ENCODE measurements around the gene EIF2S3.
A peak's percentile ranks its signal among the peaks of the same experiment; 100 is the strongest.
"Not testable (repeated sequence)": the region's sequence is repeated elsewhere in the genome, so short reads cannot be mapped to it uniquely, and the experiment has no call there.

The EIF2S3 gene

DNA sequence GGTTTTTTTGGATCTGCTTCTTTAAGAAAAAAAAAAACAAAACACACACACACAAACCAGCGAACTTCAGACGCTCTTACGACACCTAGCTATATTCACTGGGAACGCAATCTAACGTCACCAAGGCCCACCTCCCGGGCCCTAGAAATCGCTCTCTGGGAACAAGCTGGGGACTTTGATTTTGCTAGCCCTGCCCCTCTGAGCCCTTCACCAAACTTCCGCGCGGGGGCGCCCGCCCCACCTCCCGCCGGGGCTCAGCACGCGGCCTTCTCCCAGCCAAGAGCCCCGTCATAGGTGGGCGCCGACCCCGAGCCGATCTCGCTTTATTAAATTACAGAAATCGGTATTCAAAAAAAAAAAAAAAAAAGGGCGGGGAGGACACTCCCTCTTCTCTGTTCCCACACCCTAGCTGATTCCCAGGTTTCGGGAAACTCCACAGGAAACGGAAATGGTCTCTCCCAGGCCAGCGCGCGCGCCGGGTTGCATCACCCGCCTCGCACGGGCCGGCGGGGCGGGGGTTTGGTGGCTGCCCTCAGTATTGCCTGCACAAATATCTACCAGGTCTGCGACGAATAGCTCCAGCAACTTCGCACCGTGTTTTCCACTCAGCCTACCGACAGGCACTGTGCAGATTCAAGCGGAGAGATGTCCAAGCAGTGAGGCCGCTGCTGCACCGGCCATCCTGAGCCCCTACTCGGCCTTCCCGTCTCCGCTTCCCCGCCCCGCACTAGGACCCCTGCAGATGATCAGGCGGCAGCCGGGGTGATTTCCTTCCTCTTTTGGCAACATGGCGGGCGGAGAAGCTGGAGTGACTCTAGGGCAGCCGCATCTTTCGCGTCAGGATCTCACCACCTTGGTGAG lies at the start of gene EIF2S3:
EIF2S3 (plus strand) TSS at position 775 of the 861 bp plus-strand sequence; CDS start at position 788, 13 bp downstream.
- peak; percentile 86 for DNase-seq

- no peak for DNase-seq
Measured at GRCh38 chrX:24005028-24005427, 49.7 kb upstream of the EIF2S3 start.

DNA sequence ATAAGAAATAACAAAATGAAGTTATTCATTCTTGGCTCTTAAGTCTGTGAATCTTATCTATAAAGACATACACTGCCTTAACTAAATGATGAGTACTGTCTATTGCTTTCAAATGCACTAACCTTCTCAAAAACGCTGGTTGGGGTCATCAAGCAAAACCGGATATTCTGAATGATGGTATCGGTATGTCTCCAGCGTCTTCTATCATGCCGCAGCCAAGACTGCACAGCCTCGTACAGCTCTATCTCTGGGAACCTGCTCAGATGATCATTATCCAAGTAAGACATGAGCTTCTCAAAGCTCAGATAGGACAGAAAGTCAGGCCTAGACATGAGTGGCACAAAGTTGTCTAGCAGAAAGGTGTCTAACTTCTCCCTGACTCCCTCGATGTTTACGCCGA lies 48.9 kb upstream of the EIF2S3 start:
- no peak for DNase-seq

DNA sequence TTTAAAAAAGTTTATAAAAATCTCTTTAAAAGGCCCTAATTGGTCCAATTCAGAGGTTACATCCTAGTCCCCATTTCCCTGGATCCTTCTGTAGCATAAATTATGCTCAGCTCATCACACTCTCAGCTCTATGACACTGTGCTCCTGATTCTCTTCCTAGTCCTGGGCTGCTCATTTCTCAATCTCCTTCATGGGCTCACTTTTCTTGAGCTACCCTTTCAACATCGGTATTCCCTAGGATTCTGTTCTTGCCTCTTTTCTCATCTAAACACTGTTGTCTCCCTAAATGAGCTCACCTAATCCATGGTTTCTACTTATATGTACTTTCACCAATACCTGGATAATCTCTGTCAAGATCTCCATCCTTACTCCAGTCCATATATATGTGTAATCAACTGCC lies 42.5 kb upstream of the EIF2S3 start:
- DNase-seq: no peak

DNA sequence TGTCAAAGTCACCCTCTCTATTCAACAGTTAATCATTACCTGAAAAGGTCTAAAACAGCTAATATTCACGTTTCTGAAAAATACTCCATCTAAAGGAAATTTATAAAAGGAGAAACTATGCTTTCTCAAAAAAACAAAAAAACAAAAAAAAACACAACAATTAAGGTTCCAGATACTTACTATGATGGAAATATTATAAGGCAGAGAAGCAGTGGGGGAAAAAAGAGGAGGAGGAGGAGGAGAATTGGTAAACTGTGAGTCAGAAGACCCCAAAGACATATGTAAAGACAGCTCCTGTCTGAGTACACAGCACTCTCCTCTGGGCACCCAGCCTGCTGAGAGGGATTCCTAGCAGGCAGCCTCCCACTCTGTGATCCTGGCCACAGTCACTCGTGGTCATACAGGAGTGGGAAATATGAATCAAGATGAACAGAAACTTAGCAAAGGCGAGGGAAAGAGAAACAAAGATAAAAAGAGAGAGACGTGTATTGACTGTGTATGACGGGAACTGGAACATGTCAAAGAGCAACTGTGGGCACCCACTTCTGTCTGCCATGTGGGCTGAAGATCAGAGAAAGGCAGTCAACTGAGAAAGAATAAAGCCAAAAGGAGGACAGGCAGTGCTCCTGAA lies 40.3 kb upstream of the EIF2S3 start:
- DNase-seq: peak; percentile 61

DNA sequence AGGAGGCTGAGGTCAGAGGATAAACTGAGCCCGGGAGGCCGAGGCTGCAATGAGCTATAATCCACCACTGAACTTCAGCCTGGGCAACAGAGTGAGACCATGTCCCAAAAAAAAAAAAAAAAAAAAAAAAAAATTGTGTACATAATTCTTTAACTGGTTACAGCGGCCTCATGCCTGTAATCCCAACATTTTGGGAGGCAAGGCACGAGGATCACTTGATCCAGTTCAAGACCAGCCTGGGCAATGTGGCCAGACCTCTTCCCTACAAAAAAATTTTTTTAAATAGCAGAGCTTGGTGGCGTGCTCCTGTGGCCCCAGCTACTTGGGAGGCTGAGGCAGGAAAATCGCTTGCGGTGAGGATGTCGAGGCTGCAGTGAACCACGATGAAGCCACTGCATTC lies 37.1 kb upstream of the EIF2S3 start:
- no peak for DNase-seq

DNA sequence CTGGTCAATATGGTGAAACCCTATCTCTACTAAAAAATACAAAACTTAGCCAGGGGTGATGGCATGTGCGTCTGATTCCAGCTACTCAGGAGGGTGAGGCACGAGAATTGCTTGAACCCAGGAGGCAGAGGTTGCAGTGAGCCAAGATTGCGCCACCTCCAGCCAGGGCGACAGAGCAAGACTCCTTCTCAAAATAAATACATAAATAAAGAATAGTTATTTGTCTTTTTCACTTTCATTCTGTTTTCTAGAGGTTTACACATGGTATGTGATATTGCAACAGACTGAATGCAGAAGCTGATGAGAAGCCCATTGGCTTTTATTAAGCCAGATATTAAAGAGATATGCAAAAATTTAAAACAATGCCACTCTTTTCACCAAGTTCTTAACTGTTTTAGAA lies 35.9 kb upstream of the EIF2S3 start:
- no peak for DNase-seq

DNA sequence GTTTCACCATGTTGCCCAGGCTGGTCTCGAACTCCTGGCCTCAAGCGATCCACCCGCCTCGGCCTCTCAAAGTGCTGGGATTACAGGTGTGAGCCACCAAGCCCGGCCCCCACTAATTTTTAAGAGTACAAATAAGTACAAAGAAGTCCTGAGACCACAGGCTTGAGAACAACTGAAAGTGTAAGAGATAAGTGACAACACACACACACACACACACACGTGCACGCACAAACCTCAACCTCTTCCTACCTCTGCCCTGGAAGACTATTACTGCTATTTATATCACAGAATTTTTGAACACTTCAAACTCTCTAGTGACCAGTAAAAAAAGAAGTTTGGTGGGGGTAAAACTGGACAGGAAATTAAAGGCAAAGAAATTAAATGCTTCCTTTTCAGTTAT lies 35.3 kb upstream of the EIF2S3 start:
- no peak for DNase-seq

- DNase-seq: no peak
Measured at GRCh38 chrX:24020306-24020876, 34.4 kb upstream of the EIF2S3 start.

- DNase-seq: no peak
Measured at GRCh38 chrX:24023544-24023943, 31.2 kb upstream of the EIF2S3 start.

DNA sequence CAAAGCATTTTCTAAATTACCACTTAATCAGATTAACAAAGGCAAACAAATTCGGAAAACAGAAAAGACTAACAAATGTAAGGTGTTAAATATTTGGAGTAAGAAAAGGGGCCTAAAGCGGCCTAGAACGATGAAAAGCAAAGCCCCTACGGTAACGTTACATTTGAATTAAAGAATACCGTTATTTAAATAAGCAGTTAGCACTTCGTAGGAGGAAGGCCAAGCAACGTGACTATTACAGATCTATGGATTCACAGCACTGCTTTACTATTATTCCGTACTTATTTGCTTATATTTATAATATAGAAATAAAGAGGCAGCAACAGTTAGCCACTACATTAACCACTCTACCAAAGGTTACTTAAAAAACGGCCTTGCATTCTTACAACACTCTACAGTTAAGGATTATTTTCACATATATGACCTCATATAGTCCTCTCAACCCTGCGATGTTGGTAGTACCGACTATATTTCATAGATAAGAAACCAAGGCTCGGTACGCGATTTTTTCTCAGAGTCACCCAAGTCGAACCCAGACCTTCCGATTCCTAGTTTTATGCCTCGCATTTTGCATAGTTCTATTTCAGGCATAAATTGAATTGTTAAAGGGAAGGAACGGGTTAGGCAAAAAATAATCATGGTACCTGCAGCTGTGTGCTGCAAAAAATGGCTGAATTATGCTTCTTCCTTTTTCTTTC lies 30.6 kb upstream of the EIF2S3 start:
- DNase-seq: no peak

- peak; percentile 86 for DNase-seq
Measured at GRCh38 chrX:24024819-24025740, 29.7 kb upstream of the EIF2S3 start.

- no peak for DNase-seq
Measured at GRCh38 chrX:24025741-24026403, 28.9 kb upstream of the EIF2S3 start.

GRCh38 chrX:24026432-24026831 lies 28.3 kb upstream of the EIF2S3 start:
- DNase-seq: no peak

- no peak for DNase-seq
Measured at GRCh38 chrX:24027086-24027485, 27.7 kb upstream of the EIF2S3 start, which contains the start of gene KLHL15. Gene KLHL15 (minus strand): TSS chrX:24027186. CDS start chrX:24006693, 20,493 bp downstream.

GRCh38 chrX:24027985-24028384 lies 26.8 kb upstream of the EIF2S3 start:
- no peak for DNase-seq

DNA sequence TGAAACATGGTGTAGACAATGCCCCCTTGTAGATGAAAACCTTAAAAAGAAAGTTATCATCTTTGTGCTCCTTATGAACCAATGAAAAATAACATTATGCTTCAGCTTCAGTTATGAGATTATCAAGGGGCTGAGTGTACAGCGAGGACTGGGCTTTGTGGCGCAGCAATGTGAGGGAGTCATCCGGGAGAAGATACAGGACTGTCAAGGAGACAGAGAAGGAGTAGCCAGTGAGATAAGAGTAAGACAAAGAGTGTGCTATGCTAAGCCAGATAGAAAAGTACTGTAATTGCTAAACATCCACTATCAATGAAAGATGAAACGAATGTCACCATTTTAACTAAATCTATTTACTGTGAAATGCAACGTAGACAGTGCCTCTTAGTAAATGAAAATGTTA lies 24.2 kb upstream of the EIF2S3 start:
- no peak for DNase-seq

- no peak for DNase-seq
Measured at GRCh38 chrX:24034485-24034884, 20.3 kb upstream of the EIF2S3 start.

DNA sequence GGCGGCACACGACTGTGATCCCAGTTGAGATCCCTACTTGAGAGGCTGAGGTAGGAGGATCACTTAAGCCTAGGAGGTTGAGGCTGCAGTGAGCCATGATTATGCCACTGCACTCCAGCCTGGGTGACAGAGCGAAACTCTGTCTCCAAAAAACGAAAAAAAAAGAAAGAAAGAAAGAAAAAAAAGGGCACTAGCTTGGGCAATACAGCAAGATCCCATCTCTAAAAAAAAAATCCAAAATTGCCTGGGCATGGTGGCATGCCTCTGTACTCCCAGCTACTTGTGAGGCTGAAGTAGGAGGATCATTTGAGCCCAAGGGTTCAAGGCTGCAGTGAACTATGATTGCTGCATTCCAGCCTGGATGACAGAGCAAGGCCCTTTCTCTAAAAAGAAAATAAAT lies 17.0 kb upstream of the EIF2S3 start:
- DNase-seq: no peak

GRCh38 chrX:24046060-24046459 lies 8.7 kb upstream of the EIF2S3 start:
- DNase-seq: not testable (repeated sequence)

DNA sequence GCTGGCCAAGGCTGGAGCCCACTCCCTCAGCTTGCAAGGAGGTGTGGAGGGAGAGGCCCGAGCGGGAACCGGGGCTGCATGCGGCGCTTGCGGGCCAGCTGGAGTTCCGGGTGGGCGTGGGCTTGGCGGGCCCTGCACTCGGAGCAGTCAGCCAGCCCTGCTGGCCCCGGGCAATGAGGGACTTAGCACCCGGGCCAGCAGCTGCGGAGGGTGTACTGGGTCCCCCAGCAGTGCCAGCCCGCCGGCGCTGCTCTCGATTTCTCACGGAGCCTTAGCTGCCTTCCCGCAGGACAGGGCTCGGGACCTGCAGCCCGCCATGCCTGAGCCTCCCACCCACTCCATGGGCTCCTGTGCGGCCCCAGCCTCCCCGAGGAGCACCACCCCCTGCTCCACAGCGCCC lies 5.1 kb upstream of the EIF2S3 start:
- not testable (repeated sequence) for DNase-seq

Measured in activated CD8-positive, alpha-beta memory T cell treated with anti-CD3 and anti-CD28 coated beads, Interleukin-2, amount 50 U/mL, for 48 hours (primary cell).